ENCODE data around the gene SPPL2B.
"Not testable (repeated sequence)": the region's sequence is repeated elsewhere in the genome, so short reads cannot be mapped to it uniquely, and the experiment has no call there.

Gene SPPL2B, protein sequence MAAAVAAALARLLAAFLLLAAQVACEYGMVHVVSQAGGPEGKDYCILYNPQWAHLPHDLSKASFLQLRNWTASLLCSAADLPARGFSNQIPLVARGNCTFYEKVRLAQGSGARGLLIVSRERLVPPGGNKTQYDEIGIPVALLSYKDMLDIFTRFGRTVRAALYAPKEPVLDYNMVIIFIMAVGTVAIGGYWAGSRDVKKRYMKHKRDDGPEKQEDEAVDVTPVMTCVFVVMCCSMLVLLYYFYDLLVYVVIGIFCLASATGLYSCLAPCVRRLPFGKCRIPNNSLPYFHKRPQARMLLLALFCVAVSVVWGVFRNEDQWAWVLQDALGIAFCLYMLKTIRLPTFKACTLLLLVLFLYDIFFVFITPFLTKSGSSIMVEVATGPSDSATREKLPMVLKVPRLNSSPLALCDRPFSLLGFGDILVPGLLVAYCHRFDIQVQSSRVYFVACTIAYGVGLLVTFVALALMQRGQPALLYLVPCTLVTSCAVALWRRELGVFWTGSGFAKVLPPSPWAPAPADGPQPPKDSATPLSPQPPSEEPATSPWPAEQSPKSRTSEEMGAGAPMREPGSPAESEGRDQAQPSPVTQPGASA

DNA sequence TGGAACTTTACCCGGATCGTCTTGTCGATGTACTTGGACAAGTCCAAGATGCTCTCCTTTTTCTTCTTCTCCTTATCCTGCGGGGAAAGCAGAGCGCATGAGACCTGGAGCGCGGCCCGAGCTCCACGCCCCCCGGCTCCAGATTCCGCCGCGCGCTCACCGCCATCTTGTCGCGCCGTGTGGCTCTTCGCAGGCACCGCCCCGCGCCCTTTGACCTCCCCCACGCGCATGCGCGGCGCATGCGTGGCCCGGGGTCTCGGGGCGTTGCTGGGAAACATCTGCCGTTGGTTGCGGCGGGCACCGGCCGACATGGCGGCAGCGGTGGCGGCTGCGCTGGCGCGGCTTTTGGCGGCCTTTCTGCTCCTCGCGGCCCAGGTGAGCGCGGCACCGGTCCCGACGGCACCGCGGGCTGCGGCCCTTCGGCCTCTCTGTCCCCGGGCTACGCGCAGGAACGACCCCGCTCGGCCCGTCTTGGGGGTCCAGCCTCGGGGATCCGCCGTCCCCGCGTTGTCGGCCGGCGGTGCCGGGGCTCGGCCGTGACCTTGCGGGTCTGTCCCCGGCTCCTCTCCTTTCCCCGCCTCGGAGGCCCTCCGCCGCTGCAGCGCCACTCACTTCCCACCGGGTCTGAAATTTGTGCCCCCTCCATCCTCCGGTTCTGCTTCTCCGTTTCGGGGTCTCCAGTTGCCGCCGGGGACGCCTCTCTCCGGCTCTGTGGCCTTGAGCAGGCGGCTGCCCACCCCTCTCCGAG is at the start of gene SPPL2B, which contains the start of gene LSM7:
TSS of gene SPPL2B (plus strand) at position 284 of the 748 bp plus-strand sequence. CDS start at position 310, 26 bp downstream.
TSS of gene LSM7 (minus strand) at position 186 of the 748 bp plus-strand sequence. CDS start at position 166, 20 bp downstream.
- peak; percentile 88 to 90 for DNase-seq (ENCODE audit: low read depth in 2 of 2)

- no peak for DNase-seq (ENCODE audit: low read depth in 2 of 2)
Measured at GRCh38 chr19:2280633-2281264, 47.7 kb upstream of the SPPL2B start.

DNA sequence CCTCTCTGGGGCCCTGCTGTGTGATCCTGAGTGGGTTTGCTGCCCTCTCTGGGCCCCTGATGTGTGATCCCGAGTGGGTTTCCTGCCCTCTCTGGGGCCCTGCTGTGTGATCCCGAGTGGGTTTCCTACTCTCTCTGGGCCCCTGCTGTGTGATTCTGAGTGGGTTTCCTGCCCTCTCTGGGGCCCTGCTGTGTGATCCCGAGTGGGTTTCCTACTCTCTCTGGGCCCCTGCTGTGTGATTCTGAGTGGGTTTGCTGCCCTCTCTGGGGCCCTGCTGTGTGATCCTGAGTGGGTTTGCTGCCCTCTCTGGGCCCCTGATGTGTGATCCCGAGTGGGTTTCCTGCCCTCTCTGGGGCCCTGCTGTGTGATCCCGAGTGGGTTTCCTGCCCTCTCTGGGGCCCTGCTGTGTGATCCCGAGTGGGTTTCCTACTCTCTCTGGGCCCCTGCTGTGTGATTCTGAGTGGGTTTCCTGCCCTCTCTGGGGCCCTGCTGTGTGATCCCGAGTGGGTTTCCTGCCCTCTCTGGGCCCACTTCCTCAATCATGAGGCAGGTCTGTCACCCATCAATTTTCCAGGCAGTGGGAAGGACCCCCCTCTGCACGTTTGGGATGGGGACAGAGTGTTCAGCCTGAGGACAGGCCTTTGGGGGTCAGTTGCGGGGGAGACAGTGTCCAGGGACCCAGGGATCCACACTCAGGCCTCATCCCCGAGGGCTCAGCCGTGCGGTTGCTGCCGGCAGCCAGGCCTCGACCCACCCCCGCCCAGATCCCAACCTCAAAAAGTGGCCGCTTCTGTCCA is 47.0 kb upstream of the SPPL2B start:
- not testable (repeated sequence) for DNase-seq (ENCODE audit: low read depth in 2 of 2)

GRCh38 chr19:2282062-2282861 is 46.2 kb upstream of the SPPL2B start, which contains the start of gene PEAK3:
TSS of gene PEAK3 (minus strand) at chr19:2282175. CDS start at chr19:2280931, 1,244 bp downstream.
- DNase-seq (ENCODE audit: low read depth in 2 of 2): no peak

DNA sequence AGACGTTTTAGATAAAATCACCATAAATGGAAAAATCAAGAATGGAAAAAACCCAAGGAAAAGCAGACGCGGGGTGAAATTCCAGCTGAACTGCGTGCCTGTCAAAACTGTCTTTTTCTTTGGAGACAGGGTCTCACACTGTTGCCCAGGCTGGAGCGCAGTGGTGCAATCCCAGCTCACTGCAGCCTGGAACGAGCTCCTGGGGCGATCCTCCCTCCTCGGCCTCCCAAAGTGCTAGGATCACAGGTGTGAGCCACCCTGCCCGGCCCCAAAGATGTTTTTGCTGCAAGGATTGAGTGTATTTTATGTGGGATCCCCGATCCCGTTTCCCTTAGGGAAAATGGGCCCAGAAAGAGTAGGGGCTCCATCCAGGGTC is 45.6 kb upstream of the SPPL2B start:
- DNase-seq (ENCODE audit: low read depth in 2 of 2): no peak

DNA sequence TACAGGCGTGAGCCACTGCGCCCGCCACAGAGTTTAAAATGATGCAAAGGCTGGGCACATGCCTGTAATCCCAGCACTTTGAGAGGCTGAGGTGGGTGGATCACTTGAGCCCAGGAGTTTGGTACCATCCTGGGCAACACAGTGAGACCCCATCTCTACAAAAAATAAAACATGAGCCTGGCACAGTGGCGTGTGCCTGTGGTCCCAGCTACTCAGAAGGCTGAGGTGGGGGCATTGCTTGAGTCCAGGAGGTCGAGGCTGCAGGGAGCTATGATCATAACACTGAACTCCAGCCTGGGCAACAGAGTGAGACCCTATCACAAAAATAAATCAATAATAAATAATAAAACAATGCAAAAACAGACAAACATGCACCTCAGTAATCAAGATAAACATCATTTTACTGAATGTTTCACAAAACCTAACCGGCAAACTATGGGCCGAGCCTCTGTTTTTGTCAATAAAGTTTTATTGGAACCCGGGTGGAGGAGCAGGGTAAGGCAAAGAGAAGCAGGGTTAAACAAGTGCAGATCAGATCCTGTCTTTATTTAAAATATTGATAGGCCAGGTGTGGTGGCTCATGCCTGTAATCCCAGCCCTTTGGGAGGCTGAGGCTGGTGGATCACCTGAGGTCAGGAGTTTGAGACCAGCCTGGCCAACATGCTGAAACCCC is 44.5 kb upstream of the SPPL2B start:
- DNase-seq (ENCODE audit: low read depth in 2 of 2): no peak

DNA sequence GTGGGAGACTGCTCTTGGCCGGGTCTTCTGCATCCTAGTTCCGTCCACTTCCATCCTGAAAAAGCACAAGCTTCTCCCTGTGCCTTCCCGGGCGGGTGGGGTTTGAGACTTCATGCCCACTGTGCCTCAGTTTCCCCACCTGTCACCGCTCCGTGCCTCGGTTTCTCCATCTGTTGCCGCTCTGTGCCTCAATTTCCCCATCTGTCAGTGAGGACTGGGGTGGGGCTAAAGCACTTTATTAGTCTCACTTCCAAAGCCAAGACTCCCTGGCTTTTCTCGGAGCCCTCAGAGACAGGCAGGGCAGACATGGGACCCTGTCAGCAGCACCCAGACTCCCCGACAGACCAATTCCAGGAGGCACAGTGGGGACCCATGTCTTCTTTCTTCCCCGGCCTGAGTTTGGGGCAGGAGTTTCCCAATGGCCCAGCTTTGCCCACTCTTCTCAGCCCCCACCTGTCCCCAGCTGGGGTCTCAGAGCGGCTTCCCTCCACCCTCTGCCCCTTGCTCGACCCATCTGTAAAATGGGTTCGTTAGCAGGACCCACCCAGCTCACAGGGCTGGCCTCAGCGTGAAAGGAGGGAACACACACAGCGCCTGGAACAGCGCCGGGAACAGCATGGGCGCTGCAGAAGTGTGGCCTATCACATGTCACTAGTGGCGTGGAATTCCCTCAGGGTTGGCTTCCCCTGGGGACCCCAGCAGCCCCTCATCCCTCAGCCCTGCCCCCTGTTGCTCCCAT is 41.9 kb upstream of the SPPL2B start:
- DNase-seq (ENCODE audit: low read depth in 2 of 2): no peak

DNA sequence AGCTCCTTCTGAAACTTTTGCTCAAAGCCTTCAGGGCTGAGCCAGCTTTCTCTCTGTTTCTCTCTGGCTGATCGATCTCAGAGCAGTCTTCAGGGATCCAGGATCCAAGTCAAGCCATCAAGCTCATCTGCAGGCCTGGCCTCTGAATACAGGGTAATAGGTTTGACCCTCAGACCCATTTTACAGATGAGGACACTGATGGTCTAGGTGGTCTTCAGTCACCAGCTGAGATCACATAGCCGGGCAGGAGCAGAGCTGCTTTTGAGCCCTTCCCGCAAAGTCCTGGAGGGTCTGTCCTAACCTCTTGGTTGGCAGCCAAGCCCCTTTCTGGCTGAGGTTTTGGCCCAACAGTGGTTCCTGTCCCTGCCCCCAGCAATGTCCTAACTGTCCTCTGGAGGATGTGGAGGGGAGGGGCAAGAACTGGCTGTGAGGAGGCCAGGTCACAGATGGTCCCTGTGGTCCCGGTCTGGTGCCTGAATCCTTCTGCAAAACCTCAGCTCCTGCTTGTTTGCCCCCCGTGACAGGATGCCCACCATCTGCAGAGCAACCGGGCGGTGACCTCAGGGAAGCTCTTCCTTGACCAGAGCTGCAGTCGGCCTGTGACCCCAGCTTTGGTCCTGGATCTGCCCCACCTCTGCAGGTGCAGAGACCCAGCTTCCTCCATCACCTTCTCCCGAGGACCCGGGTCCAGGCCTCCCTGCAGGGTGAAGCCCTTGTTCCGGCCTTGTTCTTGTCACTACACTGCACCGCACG is 40.7 kb upstream of the SPPL2B start:
- no peak for DNase-seq (ENCODE audit: low read depth in 2 of 2)

- DNase-seq (ENCODE audit: low read depth in 2 of 2): no peak
Measured at GRCh38 chr19:2288338-2288817, 40.1 kb upstream of the SPPL2B start.

GRCh38 chr19:2288818-2289713 is 39.4 kb upstream of the SPPL2B start:
- no peak for DNase-seq (ENCODE audit: low read depth in 2 of 2)

GRCh38 chr19:2289714-2290435 is 38.6 kb upstream of the SPPL2B start:
- peak in 1 of 2 donors; percentile 25 for DNase-seq (ENCODE audit: low read depth in 2 of 2)

- no peak for DNase-seq (ENCODE audit: low read depth in 2 of 2)
Measured at GRCh38 chr19:2290441-2291184, 37.9 kb upstream of the SPPL2B start.

GRCh38 chr19:2291185-2291751 is 37.2 kb upstream of the SPPL2B start:
- no peak for DNase-seq (ENCODE audit: low read depth in 2 of 2)

- DNase-seq (ENCODE audit: low read depth in 2 of 2): no peak
Measured at GRCh38 chr19:2294687-2295335, 33.7 kb upstream of the SPPL2B start.

- DNase-seq (ENCODE audit: low read depth in 2 of 2): no peak
Measured at GRCh38 chr19:2296141-2296540, 32.3 kb upstream of the SPPL2B start.
